Brain pericyte (primary cell): ENCODE measurements around the gene POLA1.

Source experiments
- DNase-seq: peaks from one replicate; pipeline ENCODE4 v3.0.0-alpha.2; 2012; ENCODE audit warnings: low read depth, low spot score

The POLA1 gene

GRCh38 chrX:25028726-25029125 is 335.0 kb downstream of the POLA1 start:
- no peak for DNase-seq

GRCh38 chrX:25029288-25029825 is 335.6 kb downstream of the POLA1 start:
- no peak for DNase-seq

- DNase-seq: no peak
These were observed 341.2 kb downstream of the POLA1 start for GRCh38 chrX:25034889-25035288.

- DNase-seq: no peak
These were observed 345.3 kb downstream of the POLA1 start for GRCh38 chrX:25039036-25039435.

- no peak for DNase-seq
These were observed 349.5 kb downstream of the POLA1 start for GRCh38 chrX:25043192-25043591.
